ENCODE results near the gene CLINT1. TPM values are rescaled to one million over a fixed set of nuclear protein-coding genes. Genes with fewer than 3 reads are reported as not detected.

The CLINT1 gene
- total RNA-seq, 4 donors from 2014 or later: 83.9 to 123 (median 99.1) TPM

GRCh38 chr5:157827423-157827822, 31.5 kb downstream of the CLINT1 start:
- TF ChIP-seq CTCF (IDR thresholded peaks at IDR 0.05): no peak
- DNase-seq (ENCODE audit: low spot score): no peak
- ATAC-seq (ENCODE audit: low FRiP score): no peak

- ATAC-seq (ENCODE audit: low FRiP score): no peak
- no peak for TF ChIP-seq CTCF (IDR thresholded peaks at IDR 0.05)
- DNase-seq (ENCODE audit: low spot score): no peak
Measured at GRCh38 chr5:157823655-157824054, 35.3 kb downstream of the CLINT1 start.

DNA sequence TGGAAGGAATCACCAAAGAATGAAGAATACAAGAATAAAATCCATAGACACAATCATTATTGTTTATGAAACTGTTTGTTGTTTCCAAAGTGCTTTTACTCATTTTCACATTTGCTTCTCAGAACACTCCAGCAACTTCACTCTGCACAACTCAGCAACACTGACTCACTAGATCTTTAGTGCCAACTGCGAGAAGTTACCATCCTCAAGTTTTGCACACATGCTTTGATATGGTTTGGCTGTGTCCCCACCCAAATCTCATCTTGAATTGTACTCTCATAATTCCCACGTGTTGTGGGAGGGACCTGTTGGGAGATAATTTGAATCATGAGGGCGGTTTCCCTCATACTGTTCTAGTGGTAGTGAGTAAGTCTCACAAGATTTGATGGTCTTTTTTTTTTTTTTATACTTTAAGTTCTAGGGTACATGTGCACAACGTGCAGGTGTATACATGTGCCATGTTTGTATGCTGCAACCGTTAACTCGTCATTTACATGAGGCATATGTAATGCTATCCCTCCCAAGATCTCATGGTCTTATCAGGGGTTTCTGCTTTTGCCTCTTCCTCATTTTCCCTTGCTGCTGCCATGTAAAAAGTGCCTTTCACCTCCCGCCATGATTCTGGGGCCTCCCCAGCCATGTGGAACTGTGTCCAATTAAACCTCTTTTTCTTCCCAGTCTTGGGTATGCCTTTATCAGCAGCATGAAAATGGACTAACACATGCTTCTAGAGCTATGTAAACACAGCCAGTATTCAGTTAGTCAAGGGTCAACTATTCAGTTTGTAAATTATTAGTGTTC, 36.9 kb downstream of the CLINT1 start:
- DNase-seq (ENCODE audit: low spot score) (no peak), ATAC-seq (ENCODE audit: low FRiP score) (no peak)
- no peak for TF ChIP-seq CTCF (IDR thresholded peaks at IDR 0.05)

GRCh38 chr5:157821405-157821804, 37.5 kb downstream of the CLINT1 start:
- DNase-seq (ENCODE audit: low spot score) (no peak), ATAC-seq (ENCODE audit: low FRiP score) (no peak)
- no peak for TF ChIP-seq CTCF (IDR thresholded peaks at IDR 0.05)

DNA sequence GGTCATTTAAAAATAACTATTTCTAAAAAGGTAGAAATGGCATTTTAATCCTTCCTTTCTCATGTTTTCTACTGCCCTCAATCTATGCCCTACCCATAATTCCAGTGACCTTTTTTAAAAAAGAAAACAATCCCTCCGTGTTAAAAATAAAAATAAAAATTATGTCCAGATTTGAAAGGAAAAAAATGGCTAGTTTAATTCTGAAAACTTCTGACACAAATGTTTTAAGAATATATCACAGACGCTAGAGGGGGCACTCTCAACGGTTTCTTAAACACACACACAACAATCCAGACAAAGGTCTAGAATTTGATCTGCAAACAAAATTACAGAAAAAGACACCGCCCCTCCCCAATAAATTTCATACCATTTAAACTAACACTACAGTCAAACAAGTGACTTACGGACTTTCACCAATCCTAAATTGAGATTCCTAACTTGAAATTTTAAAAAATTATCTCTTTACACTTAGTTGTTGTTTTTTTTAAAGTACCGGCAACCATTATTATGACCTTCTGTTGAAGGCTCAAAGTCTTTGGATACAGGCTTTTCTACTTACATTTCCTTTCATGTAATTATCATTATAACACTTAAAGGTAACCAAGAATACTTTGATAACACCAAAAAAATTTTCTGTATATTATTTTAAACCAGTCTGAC, 38.2 kb downstream of the CLINT1 start:
- no peak for TF ChIP-seq CTCF (IDR thresholded peaks at IDR 0.05)
- no peak for DNase-seq (ENCODE audit: low spot score)
- ATAC-seq (ENCODE audit: low FRiP score): no peak

GRCh38 chr5:157819502-157820115, 39.3 kb downstream of the CLINT1 start:
- DNase-seq (ENCODE audit: low spot score) (no peak), ATAC-seq (ENCODE audit: low FRiP score) (no peak)
- TF ChIP-seq CTCF (IDR thresholded peaks at IDR 0.05): no peak
